Heart right ventricle (tissue), 16 donors: ENCODE measurements around the gene MVB12B. TPM values are rescaled to one million over a fixed set of nuclear protein-coding genes. Genes with fewer than 3 reads are reported as not detected.

ENCODE experiments used
- ATAC-seq, 8 donors: fragments of 200-7000 bp; cut with Tn5 transposase; one replicate each; pipeline ENCODE4 v1.9.1; 2020; ENCODE audit warnings: mild to moderate bottlenecking in 8 of 8, moderate library complexity in 8 of 8, moderate number of reproducible peaks in 1 of 8
- DNase-seq, 2 donors: peaks; one replicate each; pipeline ENCODE4 v3.0.0-alpha.2; 2020
- H3K27ac ChIP-seq, 10 donors: fragments of 200-600 bp; sonication (generic) in 2 of 10; one replicate each; pipeline versions ENCODE4 v1.5.0 to v1.8.0; 2020 to 2022; ENCODE audit warnings: mild to moderate bottlenecking in 3 of 10
- H3K27me3 ChIP-seq, 7 donors: fragments of 200-600 bp; one replicate each; pipeline ENCODE4 v1.8.0; 2021 to 2022; ENCODE audit warnings: mild to moderate bottlenecking in 2 of 7
- H3K36me3 ChIP-seq, 9 donors: fragments of 200-600 bp; sonication (generic) in 1 of 9; one replicate each; pipeline versions ENCODE4 v1.5.0 to v1.8.0; 2020 to 2022; ENCODE audit warnings: mild to moderate bottlenecking in 2 of 9
- H3K4me1 ChIP-seq, 9 donors: fragments of 200-600 bp; sonication (generic) in 1 of 9; one replicate each; pipeline versions ENCODE4 v1.5.0 to v1.8.0; 2020 to 2022; ENCODE audit warnings: mild to moderate bottlenecking in 4 of 9
- H3K4me3 ChIP-seq, 10 donors: fragments of 200-600 bp; sonication (generic) in 2 of 10; one replicate each; pipeline versions ENCODE4 v1.5.0 to v1.8.0; 2020 to 2022; ENCODE audit warnings: mild to moderate bottlenecking in 7 of 10, moderate library complexity in 2 of 10
- H3K9me3 ChIP-seq, 11 donors: fragments of 200-600 bp in 10 of 11; sonication (generic) in 2 of 11; one replicate each; pipeline versions ENCODE4 v1.5.0 to v1.8.0; 2013 to 2022; ENCODE audit warnings: mild to moderate bottlenecking in 2 of 11, control low read depth in 1 of 11, moderate library complexity in 1 of 11
- CTCF ChIP-seq, 9 donors: fragments of 200-600 bp; sonication (generic) in 2 of 9; IDR thresholded peaks; one replicate each; pipeline versions ENCODE4 v1.5.0 to v1.8.0; 2021 to 2022; ENCODE audit warnings: antibody characterized with exemption in 9 of 9, mild to moderate bottlenecking in 5 of 9, moderate library complexity in 1 of 9
- WGBS, 2 donors: extraction: QIAGEN DNeasy Blood & Tissue Kit; methylation state at CpG; one replicate each; pipeline ENCODE4 v1.1.7; 2013; ENCODE audit warnings: inconsistent platforms in 1 of 2; 5-methylcytosine and 5-hydroxymethylcytosine counted together
- intact Hi-C, 10 donors: fragments of 100-400 bp; cut with DNase I; formaldehyde crosslinking; loops; one replicate each; pipeline versions ENCODE4 v1.11.1 to v1.14.2; 2022
- polyA plus RNA-seq, 2 donors: library from polyadenylated mRNA; stranded (reverse); fragments of 200-250 nt; gene quantifications; one replicate each; pipeline ENCODE4 v1.2.3, GENCODE V29; 2013
- total RNA-seq, 10 donors: library from RNA; stranded (reverse); fragmentation: NEBNext Ultra II Directional in 3 of 10; extraction: Animal tissue kit (Norgen Biotek cat#: 25700) in 3 of 10; gene quantifications; one replicate each; pipeline versions ENCODE4 v1.2.1 to v1.2.4, GENCODE V29; 2021 to 2023
- donor health status: Arrhythmogenic right ventricular cardiomyopathy.
- donor health status: ischemic (EF 13 %, LVEDD 7.1; RV severe dilation, severe dysfunction).
- donor health status: healthy with polysubstance abuse.
- donor health status: DM: no; HTN: yes; CAD: no.
- donor health status: DM: no; HTN: no; CAD: no.
- donor health status: ischemic (EF 25% LVEDD 6.9; RV normal size, moderate dysfunction).
- donor health status: ischemic (EF 25% LVEDD 5.7; RV mildly dilated, moderate dysfunction).
- donor health status: healthy.
- donor health status: DM: yes; HTN: yes; CAD: no.
- donor health status: Ischemic cardiomyopathy.
- donor health status: ischemic (EF 35%, LVEDD 5.7; RV mildly dilated, moderate dysfunction).
- donor health status: nonischemic (EF 11% LVEDD 7.7; RV severe dilation, severe dysfunction).
- donor health status: DM: yes; HTN: yes; CAD: no.
- donor health status: PGD.
- donor health status: ischemic (EF 29% LVEDD 5.4; RV normal size, mild dysfunction).
- donor health status: nonischemic (EF 23%, LVEDD 6.1; RV moderate dilation, normal function).

MVB12B gene
- total and polyA plus RNA-seq, 12 donors, result 2.8 to 16.5 (median 10.6) TPM

GRCh38 chr9:126411225-126411947 lies 84.8 kb downstream of the MVB12B start:
- no peak for TF ChIP-seq CTCF (IDR thresholded peaks at IDR 0.05)

GRCh38 chr9:126411948-126412284 lies 85.3 kb downstream of the MVB12B start:
- intact Hi-C loops, result loop anchor here in 1 of 10 donors (5.0 kb wide), 1 partner anchor 80 kb away; no protein-coding TSS in a partner anchor

More at GRCh38 chr9:126411225-126411947, 84.8 kb downstream of the MVB12B start:
- whole genome bisulfite sequencing, 2 donors, result 90 to 91% methylated on average over 12 of the region's 12 CpGs
- Histone ChIP-seq H3K9me3 (no peaks in the 10 kb centered on the region), H3K4me3 (no peak overlapping the region), H3K27ac (peak overlapping the region in 1 of 10 donors; percentile 56), H3K36me3 (peaks cover 0 to 23% (median 0%) of the 10 kb centered on the region in 9 donors), H3K27me3 (no peaks in the 10 kb centered on the region), H3K4me1 (peaks cover 0 to 26% (median 10%) of the 10 kb centered on the region in 9 donors)
- ATAC-seq (no peak), DNase-seq (no peak)
- intact Hi-C loops, result loop anchor here in 1 of 10 donors (5.0 kb wide), 1 partner anchor 81 kb away; no protein-coding TSS in a partner anchor

GRCh38 chr9:126412905-126413304 lies 86.3 kb downstream of the MVB12B start:
- ATAC-seq, result no peak
- no peak for TF ChIP-seq CTCF (IDR thresholded peaks at IDR 0.05)
- intact Hi-C loops, result loop anchor here in 1 of 10 donors (5.0 kb wide), 1 partner anchor 79 kb away; no protein-coding TSS in a partner anchor
- H3K27me3 ChIP-seq, result no peaks in the 10 kb centered on the region
- peaks cover 0 to 16% (median 0%) of the 10 kb centered on the region in 9 donors for H3K4me1 ChIP-seq
- H3K4me3 ChIP-seq, result no peak overlapping the region
- DNase-seq, result no peak
- H3K27ac ChIP-seq, result no peak overlapping the region
- H3K9me3 ChIP-seq, result no peaks in the 10 kb centered on the region
- H3K36me3 ChIP-seq, result peaks cover 0 to 22% (median 0%) of the 10 kb centered on the region in 9 donors
- 88 to 93% methylated on average over 3 of the region's 3 CpGs for WGBS, 2 donors

More at GRCh38 chr9:126411948-126412284, 85.3 kb downstream of the MVB12B start:
- 98% methylated on average over 6 of the region's 6 CpGs for WGBS, 2 donors
- ATAC-seq, result no peak
- no peaks in the 10 kb centered on the region for H3K27me3 ChIP-seq
- TF ChIP-seq CTCF (IDR thresholded peaks at IDR 0.05), result no peak
- peaks cover 0 to 23% (median 0%) of the 10 kb centered on the region in 9 donors for H3K36me3 ChIP-seq
- no peak for DNase-seq
- H3K27ac ChIP-seq, result peak overlapping the region in 1 of 10 donors; percentile 56
- H3K4me3 ChIP-seq, result no peak overlapping the region
- no peaks in the 10 kb centered on the region for H3K9me3 ChIP-seq
- peaks cover 0 to 25% (median 6%) of the 10 kb centered on the region in 9 donors for H3K4me1 ChIP-seq

- Histone ChIP-seq H3K36me3 (peaks cover 0 to 18% (median 0%) of the 10 kb centered on the region in 9 donors), H3K4me3 (no peak overlapping the region), H3K4me1 (peaks cover 0 to 16% (median 0%) of the 10 kb centered on the region in 9 donors), H3K9me3 (no peaks in the 10 kb centered on the region), H3K27ac (no peak overlapping the region), H3K27me3 (no peaks in the 10 kb centered on the region)
- WGBS, 2 donors, result 92 to 93% methylated on average over 7 of the region's 7 CpGs
- intact Hi-C loops, result loop anchor here in 1 of 10 donors (5.0 kb wide), 1 partner anchor 79 kb away; no protein-coding TSS in a partner anchor
- DNase-seq, result no peak
- no peak for TF ChIP-seq CTCF (IDR thresholded peaks at IDR 0.05)
- no peak for ATAC-seq
Measured at GRCh38 chr9:126413391-126414068, 86.9 kb downstream of the MVB12B start.
